Lower lobe of right lung (tissue), 2 donors: ENCODE data around the gene ARFGEF3. TPM values are rescaled to one million over a fixed set of nuclear protein-coding genes. Genes with fewer than 3 reads are reported as not detected.

Experiments used
- ATAC-seq, 2 donors: fragments of 200-7000 bp; cut with Tn5 transposase; one replicate each; pipeline ENCODE4 v1.9.1; 2020 to 2022; ENCODE audit warnings: mild to moderate bottlenecking in 2 of 2, moderate library complexity in 2 of 2
- DNase-seq: peaks from one replicate; pipeline ENCODE4 v3.0.0-alpha.2; 2020
- H3K27ac ChIP-seq: fragments of 200-600 bp; one replicate; pipeline ENCODE4 v1.8.0; 2022
- H3K27me3 ChIP-seq: fragments of 200-600 bp; one replicate; pipeline ENCODE4 v1.8.0; 2022; ENCODE audit warnings: low read depth
- H3K36me3 ChIP-seq: fragments of 200-600 bp; one replicate; pipeline ENCODE4 v1.8.0; 2022; ENCODE audit warnings: mild to moderate bottlenecking
- H3K4me1 ChIP-seq: fragments of 200-600 bp; one replicate; pipeline ENCODE4 v1.8.0; 2022
- H3K4me3 ChIP-seq: fragments of 200-600 bp; one replicate; pipeline ENCODE4 v1.8.0; 2022; ENCODE audit warnings: mild to moderate bottlenecking
- H3K9me3 ChIP-seq: fragments of 200-600 bp; one replicate; pipeline ENCODE4 v1.8.0; 2022
- intact Hi-C: fragments of 100-400 bp; cut with DNase I; formaldehyde crosslinking; loops from one replicate; pipeline ENCODE4 v1.11.0; 2022
- total RNA-seq: library from RNA; stranded (reverse); fragmentation: NEBNext Ultra II Directional; extraction: Animal tissue kit (Norgen Biotek cat#: 25700); gene quantifications from one replicate; pipeline ENCODE4 v1.2.1, GENCODE V29; 2021
- TF ChIP-seq, protein P1 (sequence below): fragments of 200-600 bp; IDR thresholded peaks from one replicate; pipeline ENCODE4 v1.8.0; 2022; ENCODE audit warnings: antibody characterized with exemption, mild to moderate bottlenecking
- donor health status: DM: no; HTN: yes; CAD: no; lungs with severe emphysema.

Gene ARFGEF3
- total RNA-seq, 1 donor from 2014 or later: 33.8 TPM

DNA sequence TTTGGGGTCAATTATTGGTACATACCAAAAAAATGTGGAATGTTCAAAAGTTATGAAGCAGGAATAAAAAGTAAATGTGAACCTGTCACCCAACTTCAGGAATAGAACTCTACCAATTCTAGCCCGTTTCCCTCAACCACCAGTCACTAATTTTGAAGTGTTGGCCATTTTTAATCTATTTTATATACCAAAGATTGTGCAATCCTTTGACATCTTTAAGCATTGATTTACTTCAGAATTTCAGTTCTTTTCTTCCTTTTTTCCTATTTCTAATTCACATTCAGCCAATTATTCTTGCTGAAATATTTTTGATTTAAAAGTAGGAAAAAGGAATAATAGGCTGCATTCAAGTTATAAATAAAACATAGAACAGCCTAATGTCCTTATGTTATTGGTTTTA is 169.0 kb downstream of the ARFGEF3 start:
- H3K27me3 ChIP-seq: no peaks in the 10 kb centered on the region
- no peak overlapping the region for H3K4me3 ChIP-seq
- H3K27ac ChIP-seq: no peak overlapping the region
- no peak for ATAC-seq
- intact Hi-C loops: no loop called here
- DNase-seq: no peak
- no peaks in the 10 kb centered on the region for H3K9me3 ChIP-seq
- TF ChIP-seq, protein P1, sequence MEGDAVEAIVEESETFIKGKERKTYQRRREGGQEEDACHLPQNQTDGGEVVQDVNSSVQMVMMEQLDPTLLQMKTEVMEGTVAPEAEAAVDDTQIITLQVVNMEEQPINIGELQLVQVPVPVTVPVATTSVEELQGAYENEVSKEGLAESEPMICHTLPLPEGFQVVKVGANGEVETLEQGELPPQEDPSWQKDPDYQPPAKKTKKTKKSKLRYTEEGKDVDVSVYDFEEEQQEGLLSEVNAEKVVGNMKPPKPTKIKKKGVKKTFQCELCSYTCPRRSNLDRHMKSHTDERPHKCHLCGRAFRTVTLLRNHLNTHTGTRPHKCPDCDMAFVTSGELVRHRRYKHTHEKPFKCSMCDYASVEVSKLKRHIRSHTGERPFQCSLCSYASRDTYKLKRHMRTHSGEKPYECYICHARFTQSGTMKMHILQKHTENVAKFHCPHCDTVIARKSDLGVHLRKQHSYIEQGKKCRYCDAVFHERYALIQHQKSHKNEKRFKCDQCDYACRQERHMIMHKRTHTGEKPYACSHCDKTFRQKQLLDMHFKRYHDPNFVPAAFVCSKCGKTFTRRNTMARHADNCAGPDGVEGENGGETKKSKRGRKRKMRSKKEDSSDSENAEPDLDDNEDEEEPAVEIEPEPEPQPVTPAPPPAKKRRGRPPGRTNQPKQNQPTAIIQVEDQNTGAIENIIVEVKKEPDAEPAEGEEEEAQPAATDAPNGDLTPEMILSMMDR: no peak
- H3K4me1 ChIP-seq: no peaks in the 10 kb centered on the region
- peaks cover 30% of the 10 kb centered on the region for H3K36me3 ChIP-seq

DNA sequence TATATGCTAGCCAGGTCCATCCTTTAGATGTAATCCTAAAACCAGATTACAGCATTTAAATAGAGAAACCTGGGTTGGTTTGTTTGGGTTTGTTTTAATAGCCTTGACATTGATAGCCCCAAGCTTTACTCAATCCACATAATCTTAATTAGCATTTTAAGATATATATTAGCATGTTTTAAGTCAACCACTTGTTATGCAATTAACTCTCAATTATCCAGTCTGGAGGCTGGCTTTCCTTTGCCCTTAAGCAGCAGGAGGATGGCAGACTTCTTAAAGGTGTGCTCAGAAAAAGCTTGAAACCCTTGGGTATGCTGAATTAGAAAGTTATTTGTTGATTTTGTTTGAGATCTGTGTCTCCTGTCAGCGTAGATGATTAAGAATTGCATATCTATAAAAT is 169.7 kb downstream of the ARFGEF3 start:
- H3K27me3 ChIP-seq: no peaks in the 10 kb centered on the region
- no peaks in the 10 kb centered on the region for H3K9me3 ChIP-seq
- H3K4me3 ChIP-seq: no peak overlapping the region
- ATAC-seq: no peak
- peaks cover 28% of the 10 kb centered on the region for H3K36me3 ChIP-seq
- TF ChIP-seq, protein P1: no peak
- H3K27ac ChIP-seq: no peak overlapping the region
- no peaks in the 10 kb centered on the region for H3K4me1 ChIP-seq
- no peak for DNase-seq
- intact Hi-C loops: no loop called here

DNA sequence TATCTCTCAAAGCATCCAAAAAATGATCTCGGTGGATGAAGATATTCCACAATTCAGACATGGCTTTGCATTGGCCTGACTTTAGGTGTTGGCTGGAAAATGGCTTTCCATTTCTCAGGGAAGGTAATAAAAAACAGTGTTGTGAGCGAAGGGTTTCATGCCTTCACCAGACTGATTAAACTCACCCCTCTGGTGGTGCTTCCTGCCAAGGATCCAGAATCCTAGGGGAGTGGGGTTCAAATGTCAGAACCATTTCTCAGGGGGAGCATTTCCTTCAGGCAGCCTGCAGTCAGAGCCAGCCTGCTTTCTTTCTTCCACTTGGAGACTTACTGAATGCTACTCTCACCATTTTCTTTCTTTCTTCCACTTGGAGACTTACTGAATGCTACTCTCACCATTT is 170.2 kb downstream of the ARFGEF3 start:
- Histone ChIP-seq H3K4me1 (no peaks in the 10 kb centered on the region), H3K36me3 (peaks cover 28% of the 10 kb centered on the region), H3K27me3 (no peaks in the 10 kb centered on the region), H3K4me3 (no peak overlapping the region), H3K9me3 (no peaks in the 10 kb centered on the region), H3K27ac (no peak overlapping the region)
- DNase-seq (no peak), ATAC-seq (no peak)
- intact Hi-C loops: no loop called here
- TF ChIP-seq, protein P1: no peak

DNA sequence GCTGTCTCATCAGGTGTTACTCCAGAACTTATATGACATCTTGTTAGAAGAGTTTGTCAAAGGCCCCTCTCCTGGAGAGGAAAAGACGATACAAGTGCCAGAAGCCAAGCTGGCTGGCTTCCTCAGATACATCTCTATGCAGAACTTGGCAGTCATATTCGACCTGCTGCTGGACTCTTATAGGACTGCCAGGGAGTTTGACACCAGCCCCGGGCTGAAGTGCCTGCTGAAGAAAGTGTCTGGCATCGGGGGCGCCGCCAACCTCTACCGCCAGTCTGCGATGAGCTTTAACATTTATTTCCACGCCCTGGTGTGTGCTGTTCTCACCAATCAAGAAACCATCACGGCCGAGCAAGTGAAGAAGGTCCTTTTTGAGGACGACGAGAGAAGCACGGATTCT is 172.3 kb downstream of the ARFGEF3 start:
- intact Hi-C loops: no loop called here
- DNase-seq: no peak
- H3K36me3 ChIP-seq: peaks cover 28% of the 10 kb centered on the region
- H3K9me3 ChIP-seq: no peaks in the 10 kb centered on the region
- no peak overlapping the region for H3K4me3 ChIP-seq
- no peaks in the 10 kb centered on the region for H3K27me3 ChIP-seq
- H3K4me1 ChIP-seq: no peaks in the 10 kb centered on the region
- no peak for ATAC-seq
- TF ChIP-seq, protein P1: no peak
- H3K27ac ChIP-seq: no peak overlapping the region

DNA sequence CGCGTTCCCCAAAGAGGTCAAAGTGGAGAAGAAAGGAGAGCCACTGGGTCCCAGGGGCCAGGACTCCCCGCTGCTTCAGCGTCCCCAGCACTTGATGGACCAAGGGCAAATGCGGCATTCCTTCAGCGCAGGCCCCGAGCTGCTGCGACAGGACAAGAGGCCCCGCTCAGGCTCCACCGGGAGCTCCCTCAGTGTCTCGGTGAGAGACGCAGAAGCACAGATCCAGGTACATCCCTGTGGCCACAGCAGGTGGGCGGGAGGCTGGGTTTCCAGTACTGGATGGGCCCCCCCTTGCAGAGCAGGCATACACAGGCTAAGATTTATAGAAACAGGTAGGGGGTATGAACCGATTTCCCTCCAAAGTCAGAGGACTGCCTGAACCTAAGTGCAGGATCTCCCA is 173.2 kb downstream of the ARFGEF3 start:
- no peak overlapping the region for H3K4me3 ChIP-seq
- intact Hi-C loops: no loop called here
- H3K4me1 ChIP-seq: no peaks in the 10 kb centered on the region
- H3K9me3 ChIP-seq: no peaks in the 10 kb centered on the region
- ATAC-seq (no peak), DNase-seq (no peak)
- TF ChIP-seq, protein P1: no peak
- H3K36me3 ChIP-seq: peaks cover 28% of the 10 kb centered on the region
- no peak overlapping the region for H3K27ac ChIP-seq
- H3K27me3 ChIP-seq: no peaks in the 10 kb centered on the region

DNA sequence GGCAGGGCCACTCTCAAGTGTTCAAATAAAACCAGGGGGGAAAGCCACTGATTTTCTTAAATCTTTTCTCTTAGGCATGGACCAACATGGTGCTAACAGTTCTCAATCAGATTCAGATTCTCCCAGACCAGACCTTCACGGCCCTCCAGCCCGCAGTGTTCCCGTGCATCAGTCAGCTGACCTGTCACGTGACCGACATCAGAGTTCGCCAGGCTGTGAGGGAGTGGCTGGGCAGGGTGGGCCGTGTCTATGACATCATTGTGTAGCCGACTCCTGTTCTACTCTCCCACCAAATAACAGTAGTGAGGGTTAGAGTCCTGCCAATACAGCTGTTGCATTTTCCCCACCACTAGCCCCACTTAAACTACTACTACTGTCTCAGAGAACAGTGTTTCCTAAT is 174.5 kb downstream of the ARFGEF3 start:
- intact Hi-C loops: no loop called here
- ATAC-seq: no peak
- Histone ChIP-seq H3K27me3 (no peaks in the 10 kb centered on the region), H3K36me3 (peaks cover 25% of the 10 kb centered on the region), H3K9me3 (no peaks in the 10 kb centered on the region), H3K4me3 (no peak overlapping the region), H3K27ac (no peak overlapping the region), H3K4me1 (no peaks in the 10 kb centered on the region)
- no peak for DNase-seq
- TF ChIP-seq, protein P1: no peak
